Pancreas (tissue), 10 donors: ENCODE measurements around the gene LRFN2. TPM values are rescaled to one million over a fixed set of nuclear protein-coding genes. Genes with fewer than 3 reads are reported as not detected.

ENCODE experiments used
- ATAC-seq, 4 donors: fragments of 200-7000 bp; cut with Tn5 transposase; one replicate each; pipeline versions ENCODE4 v1.8.0 to v1.9.1; 2020; ENCODE audit warnings: mild to moderate bottlenecking in 4 of 4, moderate library complexity in 4 of 4
- DNase-seq, 6 donors: peaks; one replicate each; pipeline ENCODE4 v3.0.0-alpha.2; 2020
- FAIRE-seq: peaks from 2 replicates; lab custom pipeline; 2012; peaks lifted over from hg19 to GRCh38; lab: Jason Lieb, UNC
- H3K27ac ChIP-seq, 4 donors: fragments of 200-600 bp; sonication (generic); 1 replicate in 3 of 4; 2 replicates in 1 of 4; pipeline versions ENCODE4 v1.5.0 to v1.8.0; 2020
- H3K27me3 ChIP-seq, 4 donors: fragments of 200-600 bp; one replicate each; pipeline ENCODE4 v1.8.0; 2021
- H3K36me3 ChIP-seq, 3 donors: fragments of 200-600 bp; sonication (generic) in 1 of 3; one replicate each; pipeline versions ENCODE4 v1.5.0 to v1.8.0; 2020 to 2021
- H3K4me1 ChIP-seq, 3 donors: fragments of 200-600 bp; one replicate each; pipeline ENCODE4 v1.8.0; 2021
- H3K4me3 ChIP-seq, 4 donors: fragments of 200-600 bp; sonication (generic) in 2 of 4; one replicate each; pipeline versions ENCODE4 v1.5.0 to v1.8.0; 2020 to 2021
- H3K9me3 ChIP-seq, 4 donors: fragments of 200-600 bp; one replicate each; pipeline ENCODE4 v1.8.0; 2021
- WGBS, 2 donors: extraction: QIAGEN DNeasy Blood & Tissue Kit; methylation state at CpG; one replicate each; pipeline ENCODE4 v1.1.7; 2013; 5-methylcytosine and 5-hydroxymethylcytosine counted together
- intact Hi-C, 3 donors: fragments of 100-400 bp; cut with DNase I; formaldehyde crosslinking; loops; one replicate each; pipeline versions ENCODE4 v1.11.1 to v1.14.2; 2022
- polyA plus RNA-seq, 2 donors: library from polyadenylated mRNA; stranded (reverse); fragments of 200-250 nt; gene quantifications; one replicate each; pipeline ENCODE4 v1.2.3, GENCODE V29; 2013
- total RNA-seq, 6 donors: library from RNA; stranded (reverse); fragmentation: NEBNext Ultra II Directional in 4 of 6; extraction: Animal tissue kit (Norgen Biotek cat#: 25700) in 4 of 6; gene quantifications; one replicate each; pipeline versions ENCODE4 v1.2.1 to v1.2.4, GENCODE V29; 2021 to 2023
- TF ChIP-seq, protein P1 (sequence below), 4 donors: fragments of 200-600 bp; sonication (generic) in 3 of 4; IDR thresholded peaks; one replicate each; pipeline versions ENCODE4 v1.5.0 to v1.8.0; 2021; ENCODE audit warnings: antibody characterized with exemption in 4 of 4
- donor health status: healthy with polysubstance abuse.
- donor health status: DM: no; HTN: no; CAD: no; lungs with moderate emphysema.
- donor health status: DM: no; HTN: no; CAD: no.
- donor health status: control.
- donor health status: control.
- donor health status: Bipolar disorder and iron deficiency.
- donor health status: DM: yes; HTN: yes; CAD: no.
- donor health status: DM: no; HTN: no; CAD: no.
- donor health status: DM: no; HTN: no; CAD: no.
- donor health status: DM: yes; HTN: yes; CAD: no.

LRFN2 gene
- total and polyA plus RNA-seq, 8 donors = 0.22 to 1.5 (median 0.54) TPM

DNA sequence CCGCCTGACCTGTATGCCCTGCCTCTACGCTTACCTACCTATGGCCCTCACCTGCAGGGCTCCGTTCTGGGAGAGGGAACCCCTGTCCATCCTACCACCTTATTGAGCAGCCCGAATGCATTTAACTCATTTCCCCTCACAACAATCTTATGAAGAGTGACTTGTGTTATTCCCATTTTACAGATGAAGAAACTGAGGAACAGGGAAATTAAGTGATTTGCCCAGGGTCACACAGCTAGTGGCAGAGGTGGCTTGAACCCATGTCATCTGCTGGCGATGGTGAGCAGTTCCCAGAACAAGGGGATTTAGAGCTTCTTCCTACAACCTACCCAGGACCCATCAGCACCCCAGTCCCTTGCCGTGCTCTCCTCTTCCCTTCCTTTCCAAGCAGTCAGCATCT is 42.3 kb upstream of the LRFN2 start:
- no peak for FAIRE-seq
- no peak for DNase-seq
- TF ChIP-seq, protein P1, sequence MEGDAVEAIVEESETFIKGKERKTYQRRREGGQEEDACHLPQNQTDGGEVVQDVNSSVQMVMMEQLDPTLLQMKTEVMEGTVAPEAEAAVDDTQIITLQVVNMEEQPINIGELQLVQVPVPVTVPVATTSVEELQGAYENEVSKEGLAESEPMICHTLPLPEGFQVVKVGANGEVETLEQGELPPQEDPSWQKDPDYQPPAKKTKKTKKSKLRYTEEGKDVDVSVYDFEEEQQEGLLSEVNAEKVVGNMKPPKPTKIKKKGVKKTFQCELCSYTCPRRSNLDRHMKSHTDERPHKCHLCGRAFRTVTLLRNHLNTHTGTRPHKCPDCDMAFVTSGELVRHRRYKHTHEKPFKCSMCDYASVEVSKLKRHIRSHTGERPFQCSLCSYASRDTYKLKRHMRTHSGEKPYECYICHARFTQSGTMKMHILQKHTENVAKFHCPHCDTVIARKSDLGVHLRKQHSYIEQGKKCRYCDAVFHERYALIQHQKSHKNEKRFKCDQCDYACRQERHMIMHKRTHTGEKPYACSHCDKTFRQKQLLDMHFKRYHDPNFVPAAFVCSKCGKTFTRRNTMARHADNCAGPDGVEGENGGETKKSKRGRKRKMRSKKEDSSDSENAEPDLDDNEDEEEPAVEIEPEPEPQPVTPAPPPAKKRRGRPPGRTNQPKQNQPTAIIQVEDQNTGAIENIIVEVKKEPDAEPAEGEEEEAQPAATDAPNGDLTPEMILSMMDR (IDR thresholded peaks at IDR 0.05) = no peak
- no peak for ATAC-seq
- Histone ChIP-seq H3K9me3 (no peaks in the 10 kb centered on the region), H3K27me3 (no peaks in the 10 kb centered on the region), H3K4me3 (no peak overlapping the region), H3K4me1 (no peaks in the 10 kb centered on the region), H3K36me3 (no peaks in the 10 kb centered on the region), H3K27ac (no peak overlapping the region)
- 79 to 87% methylated on average over 6 of the region's 6 CpGs for WGBS, 2 donors
- intact Hi-C loops = no loop called here

DNA sequence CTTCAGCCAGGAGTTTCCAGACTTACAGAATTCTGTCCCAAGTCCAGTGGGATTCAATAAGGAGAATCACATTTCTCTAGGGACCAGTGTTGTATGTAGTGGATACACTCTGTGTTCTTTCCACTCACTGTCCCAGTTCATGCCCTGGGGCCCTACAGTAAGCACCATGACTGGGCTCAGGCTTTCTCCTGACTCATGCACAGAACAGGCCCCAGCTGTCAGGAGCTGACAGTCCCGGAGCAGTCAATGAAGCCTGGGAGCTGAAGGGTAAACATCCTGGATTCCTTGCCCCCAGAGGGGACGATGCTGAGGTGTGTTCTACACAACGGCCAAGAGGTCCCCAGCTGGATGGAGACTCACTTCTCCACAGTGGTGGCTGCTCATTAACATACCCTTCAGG is 40.2 kb upstream of the LRFN2 start:
- H3K9me3 ChIP-seq = no peaks in the 10 kb centered on the region
- no peaks in the 10 kb centered on the region for H3K27me3 ChIP-seq
- 56 to 60% methylated on average over 3 of the region's 3 CpGs for WGBS, 2 donors
- ATAC-seq (no peak), FAIRE-seq (no peak), DNase-seq (no peak)
- H3K4me3 ChIP-seq = no peak overlapping the region
- TF ChIP-seq, protein P1 (IDR thresholded peaks at IDR 0.05) = no peak
- H3K27ac ChIP-seq = no peak overlapping the region
- H3K4me1 ChIP-seq = no peaks in the 10 kb centered on the region
- no peaks in the 10 kb centered on the region for H3K36me3 ChIP-seq
- intact Hi-C loops = no loop called here

GRCh38 chr6:40626886-40627285 is 39.7 kb upstream of the LRFN2 start:
- DNase-seq (no peak), ATAC-seq (no peak), FAIRE-seq (no peak)

GRCh38 chr6:40623932-40624331 is 36.8 kb upstream of the LRFN2 start:
- FAIRE-seq (no peak), ATAC-seq (no peak), DNase-seq (no peak)
- Histone ChIP-seq H3K27ac (no peak overlapping the region), H3K9me3 (no peaks in the 10 kb centered on the region), H3K4me3 (no peak overlapping the region), H3K36me3 (no peaks in the 10 kb centered on the region), H3K27me3 (no peaks in the 10 kb centered on the region), H3K4me1 (no peaks in the 10 kb centered on the region)
- 78 to 87% methylated on average over 3 of the region's 3 CpGs for WGBS, 2 donors
- intact Hi-C loops = no loop called here
- TF ChIP-seq, protein P1 (IDR thresholded peaks at IDR 0.05) = no peak

More at GRCh38 chr6:40626886-40627285, 39.7 kb upstream of the LRFN2 start:
- H3K4me3 ChIP-seq = no peak overlapping the region
- no peaks in the 10 kb centered on the region for H3K9me3 ChIP-seq
- H3K27ac ChIP-seq = no peak overlapping the region
- WGBS, 2 donors = 81 to 97% methylated on average over 4 of the region's 4 CpGs
- intact Hi-C loops = no loop called here
- TF ChIP-seq, protein P1 (IDR thresholded peaks at IDR 0.05) = no peak
- H3K27me3 ChIP-seq = no peaks in the 10 kb centered on the region
- H3K36me3 ChIP-seq = no peaks in the 10 kb centered on the region
- H3K4me1 ChIP-seq = no peaks in the 10 kb centered on the region

GRCh38 chr6:40623178-40623577 is 36.0 kb upstream of the LRFN2 start:
- intact Hi-C loops = no loop called here
- ATAC-seq (no peak), DNase-seq (no peak), FAIRE-seq (no peak)
- H3K9me3 ChIP-seq = no peaks in the 10 kb centered on the region
- WGBS, 2 donors = 67 to 79% methylated on average over 5 of the region's 5 CpGs
- no peaks in the 10 kb centered on the region for H3K27me3 ChIP-seq
- H3K36me3 ChIP-seq = no peaks in the 10 kb centered on the region
- H3K4me3 ChIP-seq = no peak overlapping the region
- no peaks in the 10 kb centered on the region for H3K4me1 ChIP-seq
- no peak overlapping the region for H3K27ac ChIP-seq
- TF ChIP-seq, protein P1 (IDR thresholded peaks at IDR 0.05) = no peak
